ENCODE measurements around the gene ANAPC1.
"Not testable (repeated sequence)": the region's sequence is repeated elsewhere in the genome, so short reads cannot be mapped to it uniquely, and the experiment has no call there.

GRCh38 chr2:111735420-111735819 is 148.6 kb downstream of the ANAPC1 start:
- TF ChIP-seq, protein P1, sequence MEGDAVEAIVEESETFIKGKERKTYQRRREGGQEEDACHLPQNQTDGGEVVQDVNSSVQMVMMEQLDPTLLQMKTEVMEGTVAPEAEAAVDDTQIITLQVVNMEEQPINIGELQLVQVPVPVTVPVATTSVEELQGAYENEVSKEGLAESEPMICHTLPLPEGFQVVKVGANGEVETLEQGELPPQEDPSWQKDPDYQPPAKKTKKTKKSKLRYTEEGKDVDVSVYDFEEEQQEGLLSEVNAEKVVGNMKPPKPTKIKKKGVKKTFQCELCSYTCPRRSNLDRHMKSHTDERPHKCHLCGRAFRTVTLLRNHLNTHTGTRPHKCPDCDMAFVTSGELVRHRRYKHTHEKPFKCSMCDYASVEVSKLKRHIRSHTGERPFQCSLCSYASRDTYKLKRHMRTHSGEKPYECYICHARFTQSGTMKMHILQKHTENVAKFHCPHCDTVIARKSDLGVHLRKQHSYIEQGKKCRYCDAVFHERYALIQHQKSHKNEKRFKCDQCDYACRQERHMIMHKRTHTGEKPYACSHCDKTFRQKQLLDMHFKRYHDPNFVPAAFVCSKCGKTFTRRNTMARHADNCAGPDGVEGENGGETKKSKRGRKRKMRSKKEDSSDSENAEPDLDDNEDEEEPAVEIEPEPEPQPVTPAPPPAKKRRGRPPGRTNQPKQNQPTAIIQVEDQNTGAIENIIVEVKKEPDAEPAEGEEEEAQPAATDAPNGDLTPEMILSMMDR (IDR thresholded peaks at IDR 0.05), result not testable (repeated sequence)
- TF ChIP-seq POLR2A (IDR thresholded peaks at IDR 0.05), result not testable (repeated sequence)
